ENCODE data around the gene IRF2.

Gene IRF2

DNA sequence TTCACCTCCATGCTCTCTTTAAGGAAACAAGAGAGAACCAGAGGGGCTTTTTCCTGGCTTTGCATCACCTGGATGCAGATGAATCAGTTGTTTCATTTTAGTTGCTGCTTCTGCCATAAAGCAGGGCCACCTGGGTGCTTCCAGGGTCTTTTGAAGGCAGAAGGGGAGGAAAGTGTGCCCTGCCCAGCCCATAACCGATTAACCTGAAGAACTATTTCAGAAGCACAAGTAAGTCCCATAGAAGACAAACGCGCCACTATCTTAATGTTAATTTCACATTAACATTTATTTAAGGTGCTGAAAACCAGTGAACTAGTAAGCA lies 32.1 kb downstream of the IRF2 start:
- no peaks in the 10 kb centered on the region for H3K4me1 ChIP-seq (ENCODE audit: control insufficient read depth in 1 of 2, insufficient read depth in 2 of 2, low read length in 2 of 2)
- DNase-seq = no peak
- H2BK120ac ChIP-seq (ENCODE audit: insufficient read depth, low read length, poor library complexity) = no peak overlapping the region
- no peak overlapping the region for H3K4ac ChIP-seq (ENCODE audit: low read depth, low read length)
- no peak overlapping the region for H4K12ac ChIP-seq (ENCODE audit: low read depth, low read length)
- no peaks in the 10 kb centered on the region for H3K79me2 ChIP-seq (ENCODE audit: control insufficient read depth, insufficient read depth, low read length, poor library complexity)
- no CpG with 5 or more reads among the region's 3 CpGs for WGBS (ENCODE audit: extremely low coverage, insufficient coverage, insufficient read length)
- H3K9me3 ChIP-seq (ENCODE audit: insufficient read depth, low read depth, low read length) = no peaks in the 10 kb centered on the region
- H2AK5ac ChIP-seq (ENCODE audit: low read length) = no peak overlapping the region
- H3K36me3 ChIP-seq (ENCODE audit: control insufficient read depth in 1 of 2, insufficient read depth in 2 of 2, low read length in 2 of 2) = no peaks in the 10 kb centered on the region
- no peak overlapping the region for H4K8ac ChIP-seq (ENCODE audit: low read depth, low read length)
- no peak overlapping the region for H3K27ac ChIP-seq (ENCODE audit: low read depth, low read length)
- no peak overlapping the region for H2BK5ac ChIP-seq (ENCODE audit: low read depth, low read length, poor library complexity)
- no peak overlapping the region for H3K9ac ChIP-seq (ENCODE audit: low read length)
- no peak overlapping the region for H3K14ac ChIP-seq (ENCODE audit: low read length)
- H3K27me3 ChIP-seq (ENCODE audit: insufficient read depth, low read length) = no peaks in the 10 kb centered on the region
- no peaks in the 10 kb centered on the region for H3K79me1 ChIP-seq (ENCODE audit: low read length)
- H3K4me2 ChIP-seq (ENCODE audit: low read length) = no peak overlapping the region
- H2BK12ac ChIP-seq (ENCODE audit: low read length) = no peak overlapping the region
- H2AFZ ChIP-seq (ENCODE audit: insufficient read depth, low read length, poor library complexity) = no peak overlapping the region
- H3K4me3 ChIP-seq (ENCODE audit: low read depth, low read length) = no peak overlapping the region
- no peak overlapping the region for H4K91ac ChIP-seq (ENCODE audit: low read depth, low read length)
- no peak overlapping the region for H3K23ac ChIP-seq (ENCODE audit: low read length)
- no peak overlapping the region for H3K18ac ChIP-seq (ENCODE audit: low read length)

DNA sequence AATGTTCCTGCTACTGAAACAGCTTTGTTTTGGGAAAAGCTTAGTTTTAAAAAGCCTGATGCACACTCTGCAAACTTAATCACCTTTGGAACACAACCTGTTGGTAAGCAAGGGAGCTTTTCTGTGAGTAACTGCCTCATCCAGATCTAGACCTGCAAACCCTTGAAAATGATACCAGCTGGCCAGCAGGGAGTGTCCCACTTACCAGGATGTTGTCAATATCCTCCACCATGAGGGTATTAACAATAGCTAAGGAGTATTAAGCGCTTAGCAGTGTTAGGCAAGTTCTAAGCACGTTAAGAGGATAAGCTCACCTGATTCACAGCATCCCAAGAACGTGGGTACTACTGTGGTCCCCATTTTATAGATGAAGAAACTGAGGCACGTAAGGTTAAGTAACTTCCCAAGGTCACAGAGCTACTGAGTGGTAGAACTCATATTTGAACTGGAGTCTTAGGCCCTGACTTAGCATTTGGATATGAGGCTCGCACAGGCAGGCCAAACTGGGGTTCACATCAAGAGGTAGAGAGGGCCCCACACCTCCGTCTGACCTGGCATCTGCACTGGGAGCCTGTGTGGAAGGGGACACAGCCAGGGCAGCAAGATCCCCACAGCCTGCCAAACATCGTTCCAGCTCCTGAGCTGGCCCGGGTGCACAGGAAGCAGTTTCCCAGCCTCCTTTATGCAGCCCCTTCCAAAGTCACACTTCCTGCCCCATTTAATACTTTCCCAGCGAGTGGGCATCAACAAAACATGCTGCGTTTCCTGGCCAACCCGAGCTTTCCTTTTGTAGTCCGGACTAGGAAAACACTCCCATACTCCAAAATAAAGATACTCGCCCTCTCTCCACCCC lies 32.7 kb downstream of the IRF2 start:
- no peak overlapping the region for H3K23ac ChIP-seq (ENCODE audit: low read length)
- H3K9me3 ChIP-seq (ENCODE audit: insufficient read depth, low read depth, low read length) = no peaks in the 10 kb centered on the region
- no peak overlapping the region for H2AK5ac ChIP-seq (ENCODE audit: low read length)
- H3K27me3 ChIP-seq (ENCODE audit: insufficient read depth, low read length) = no peaks in the 10 kb centered on the region
- no peak overlapping the region for H3K18ac ChIP-seq (ENCODE audit: low read length)
- H2BK5ac ChIP-seq (ENCODE audit: low read depth, low read length, poor library complexity) = no peak overlapping the region
- no peak overlapping the region for H3K9ac ChIP-seq (ENCODE audit: low read length)
- H3K4me3 ChIP-seq (ENCODE audit: low read depth, low read length) = no peak overlapping the region
- H4K12ac ChIP-seq (ENCODE audit: low read depth, low read length) = no peak overlapping the region
- no peaks in the 10 kb centered on the region for H3K4me1 ChIP-seq (ENCODE audit: control insufficient read depth in 1 of 2, insufficient read depth in 2 of 2, low read length in 2 of 2)
- no peak overlapping the region for H3K27ac ChIP-seq (ENCODE audit: low read depth, low read length)
- no peak overlapping the region for H4K8ac ChIP-seq (ENCODE audit: low read depth, low read length)
- H3K14ac ChIP-seq (ENCODE audit: low read length) = no peak overlapping the region
- no peaks in the 10 kb centered on the region for H3K36me3 ChIP-seq (ENCODE audit: control insufficient read depth in 1 of 2, insufficient read depth in 2 of 2, low read length in 2 of 2)
- H4K91ac ChIP-seq (ENCODE audit: low read depth, low read length) = no peak overlapping the region
- H2BK120ac ChIP-seq (ENCODE audit: insufficient read depth, low read length, poor library complexity) = no peak overlapping the region
- no peak for DNase-seq
- no CpG with 5 or more reads among the region's 13 CpGs for WGBS (ENCODE audit: extremely low coverage, insufficient coverage, insufficient read length)
- H2BK12ac ChIP-seq (ENCODE audit: low read length) = no peak overlapping the region
- H3K79me1 ChIP-seq (ENCODE audit: low read length) = no peaks in the 10 kb centered on the region
- no peaks in the 10 kb centered on the region for H3K79me2 ChIP-seq (ENCODE audit: control insufficient read depth, insufficient read depth, low read length, poor library complexity)
- H2AFZ ChIP-seq (ENCODE audit: insufficient read depth, low read length, poor library complexity) = no peak overlapping the region
- H3K4ac ChIP-seq (ENCODE audit: low read depth, low read length) = no peak overlapping the region
- H3K4me2 ChIP-seq (ENCODE audit: low read length) = no peak overlapping the region

DNA sequence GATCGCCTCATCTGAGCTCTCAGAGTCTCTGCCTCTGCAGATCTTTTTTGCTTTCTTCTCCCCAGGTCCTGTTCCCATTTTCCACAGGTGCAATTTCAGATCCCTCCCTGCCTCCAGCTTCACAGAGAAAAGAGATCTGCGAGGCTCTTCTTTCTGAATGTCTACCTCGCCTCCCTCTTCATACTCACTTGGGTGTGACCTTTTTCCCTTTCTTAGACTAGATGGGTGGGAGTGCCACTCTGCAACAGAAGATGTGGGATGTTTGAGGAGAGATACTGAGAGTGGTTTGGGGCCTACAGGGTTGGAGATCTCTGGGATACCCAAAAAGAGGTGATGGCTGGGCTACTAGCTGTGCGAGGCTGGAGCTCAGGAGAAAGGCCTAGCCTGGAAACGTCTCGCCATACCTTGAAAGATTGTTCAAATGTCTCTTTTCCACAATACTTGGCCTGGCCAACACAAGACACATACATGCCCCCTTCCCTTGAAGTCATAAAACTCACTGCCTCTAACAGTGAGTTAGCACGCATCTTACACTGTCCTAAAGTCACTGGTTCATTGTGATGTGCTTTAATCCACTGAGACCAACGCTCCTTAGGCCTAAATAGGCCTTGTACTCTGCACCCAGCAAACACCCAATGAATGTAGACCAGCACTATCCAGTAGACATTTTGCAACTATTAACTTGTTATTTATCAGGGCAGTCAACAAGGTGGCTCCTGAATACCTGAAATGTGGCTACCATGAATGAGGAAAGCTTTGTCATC lies 33.6 kb downstream of the IRF2 start:
- Histone ChIP-seq H3K4me3 (ENCODE audit: low read depth, low read length) (no peak overlapping the region), H3K9me3 (ENCODE audit: insufficient read depth, low read depth, low read length) (no peaks in the 10 kb centered on the region), H3K14ac (ENCODE audit: low read length) (no peak overlapping the region), H3K27ac (ENCODE audit: low read depth, low read length) (no peak overlapping the region), H3K4me2 (ENCODE audit: low read length) (no peak overlapping the region), H2BK5ac (ENCODE audit: low read depth, low read length, poor library complexity) (no peak overlapping the region), H3K9ac (ENCODE audit: low read length) (peak overlapping the region; percentile 29), H2BK120ac (ENCODE audit: insufficient read depth, low read length, poor library complexity) (no peak overlapping the region), H2AFZ (ENCODE audit: insufficient read depth, low read length, poor library complexity) (no peak overlapping the region), H4K12ac (ENCODE audit: low read depth, low read length) (no peak overlapping the region), H4K91ac (ENCODE audit: low read depth, low read length) (no peak overlapping the region), H3K4me1 (ENCODE audit: control insufficient read depth in 1 of 2, insufficient read depth in 2 of 2, low read length in 2 of 2) (no peaks in the 10 kb centered on the region), H2AK5ac (ENCODE audit: low read length) (no peak overlapping the region), H3K18ac (ENCODE audit: low read length) (no peak overlapping the region), H2BK12ac (ENCODE audit: low read length) (no peak overlapping the region), H3K4ac (ENCODE audit: low read depth, low read length) (no peak overlapping the region), H3K79me1 (ENCODE audit: low read length) (no peaks in the 10 kb centered on the region), H3K79me2 (ENCODE audit: control insufficient read depth, insufficient read depth, low read length, poor library complexity) (no peaks in the 10 kb centered on the region), H3K23ac (ENCODE audit: low read length) (no peak overlapping the region), H3K36me3 (ENCODE audit: control insufficient read depth in 1 of 2, insufficient read depth in 2 of 2, low read length in 2 of 2) (no peaks in the 10 kb centered on the region), H3K27me3 (ENCODE audit: insufficient read depth, low read length) (no peaks in the 10 kb centered on the region), H4K8ac (ENCODE audit: low read depth, low read length) (no peak overlapping the region)
- WGBS (ENCODE audit: extremely low coverage, insufficient coverage, insufficient read length) = no CpG with 5 or more reads among the region's 8 CpGs
- no peak for DNase-seq

DNA sequence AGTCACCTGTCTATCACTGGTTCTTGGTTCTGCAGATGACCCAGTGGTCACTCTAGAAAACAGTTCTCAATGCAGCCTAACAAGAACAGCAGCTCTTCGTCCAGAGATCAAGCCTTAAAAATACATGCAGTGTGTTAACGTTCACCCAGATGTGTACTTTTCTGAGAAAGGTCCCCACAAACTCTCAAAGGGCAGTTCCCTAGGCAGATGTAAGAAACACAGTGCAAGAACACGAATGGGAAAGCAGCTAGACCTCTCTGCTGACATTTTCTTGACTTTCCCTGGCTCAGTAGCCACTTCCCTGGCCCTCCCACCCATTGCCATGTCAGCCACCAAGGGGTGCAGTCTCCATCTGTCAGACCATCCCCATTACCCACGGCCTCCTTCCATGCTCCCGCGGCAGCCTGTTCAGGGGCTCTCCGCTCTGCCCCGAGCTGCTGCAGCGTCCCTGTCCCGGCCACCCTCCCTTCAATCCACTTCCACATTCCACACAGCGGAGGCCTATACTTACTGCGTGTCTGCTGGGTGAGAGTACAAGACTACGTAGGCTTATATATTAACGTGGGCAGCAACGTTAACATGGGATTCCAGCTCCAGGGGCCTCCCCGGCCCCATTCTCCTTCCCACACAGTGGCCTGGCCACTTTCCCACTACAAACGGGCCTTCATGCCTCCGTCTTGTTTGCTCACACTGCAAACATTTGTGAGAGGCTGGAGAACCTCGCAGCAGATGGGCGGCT lies 34.3 kb downstream of the IRF2 start:
- H3K36me3 ChIP-seq (ENCODE audit: control insufficient read depth in 1 of 2, insufficient read depth in 2 of 2, low read length in 2 of 2) = no peaks in the 10 kb centered on the region
- H2BK12ac ChIP-seq (ENCODE audit: low read length) = no peak overlapping the region
- peak; percentile 14 to 50 for DNase-seq
- H2BK120ac ChIP-seq (ENCODE audit: insufficient read depth, low read length, poor library complexity) = no peak overlapping the region
- no peak overlapping the region for H3K14ac ChIP-seq (ENCODE audit: low read length)
- H3K23ac ChIP-seq (ENCODE audit: low read length) = no peak overlapping the region
- no peak overlapping the region for H4K12ac ChIP-seq (ENCODE audit: low read depth, low read length)
- no peak overlapping the region for H3K18ac ChIP-seq (ENCODE audit: low read length)
- no peaks in the 10 kb centered on the region for H3K27me3 ChIP-seq (ENCODE audit: insufficient read depth, low read length)
- H3K79me2 ChIP-seq (ENCODE audit: control insufficient read depth, insufficient read depth, low read length, poor library complexity) = no peaks in the 10 kb centered on the region
- H2AFZ ChIP-seq (ENCODE audit: insufficient read depth, low read length, poor library complexity) = no peak overlapping the region
- no peak overlapping the region for H3K4me3 ChIP-seq (ENCODE audit: low read depth, low read length)
- no peaks in the 10 kb centered on the region for H3K4me1 ChIP-seq (ENCODE audit: control insufficient read depth in 1 of 2, insufficient read depth in 2 of 2, low read length in 2 of 2)
- H3K4me2 ChIP-seq (ENCODE audit: low read length) = no peak overlapping the region
- H3K4ac ChIP-seq (ENCODE audit: low read depth, low read length) = no peak overlapping the region
- H4K8ac ChIP-seq (ENCODE audit: low read depth, low read length) = no peak overlapping the region
- H3K9me3 ChIP-seq (ENCODE audit: insufficient read depth, low read depth, low read length) = no peaks in the 10 kb centered on the region
- H3K9ac ChIP-seq (ENCODE audit: low read length) = peak overlapping the region; percentile 29
- no CpG with 5 or more reads among the region's 20 CpGs for WGBS (ENCODE audit: extremely low coverage, insufficient coverage, insufficient read length)
- no peak overlapping the region for H3K27ac ChIP-seq (ENCODE audit: low read depth, low read length)
- no peak overlapping the region for H2BK5ac ChIP-seq (ENCODE audit: low read depth, low read length, poor library complexity)
- no peak overlapping the region for H4K91ac ChIP-seq (ENCODE audit: low read depth, low read length)
- no peaks in the 10 kb centered on the region for H3K79me1 ChIP-seq (ENCODE audit: low read length)
- H2AK5ac ChIP-seq (ENCODE audit: low read length) = no peak overlapping the region
